GM13977 (cell line): ENCODE data around the gene COX8A.
A peak's percentile ranks its signal among the peaks of the same experiment; 100 is the strongest.
"Not testable (repeated sequence)": the region's sequence is repeated elsewhere in the genome, so short reads cannot be mapped to it uniquely, and the experiment has no call there.

Experiments used
- DNase-seq: peaks from one replicate; pipeline ENCODE4 v3.0.0; 2012; ENCODE audit warnings: low spot score
- in situ Hi-C: fragments of 300-500 bp; cut with MboI; formaldehyde crosslinking; loops from one replicate; pipeline ENCODE4 v1.12.0; 2022; ENCODE audit warnings: low sequenced_read_pairs, low pct_unique_long_range_greater_than_20kb, mixed read lengths, inconsistent platforms; ENCODE audit not compliant: unreplicated experiment
- TF ChIP-seq, protein P1 (sequence below): IDR thresholded peaks from 2 replicates; pipeline ENCODE4 v1.5.1; 2012; ENCODE audit warnings: mild to moderate bottlenecking, control low read depth; ENCODE audit not compliant: insufficient read depth; ENCODE audit errors: extremely low read depth, missing control alignments

The COX8A gene

DNA sequence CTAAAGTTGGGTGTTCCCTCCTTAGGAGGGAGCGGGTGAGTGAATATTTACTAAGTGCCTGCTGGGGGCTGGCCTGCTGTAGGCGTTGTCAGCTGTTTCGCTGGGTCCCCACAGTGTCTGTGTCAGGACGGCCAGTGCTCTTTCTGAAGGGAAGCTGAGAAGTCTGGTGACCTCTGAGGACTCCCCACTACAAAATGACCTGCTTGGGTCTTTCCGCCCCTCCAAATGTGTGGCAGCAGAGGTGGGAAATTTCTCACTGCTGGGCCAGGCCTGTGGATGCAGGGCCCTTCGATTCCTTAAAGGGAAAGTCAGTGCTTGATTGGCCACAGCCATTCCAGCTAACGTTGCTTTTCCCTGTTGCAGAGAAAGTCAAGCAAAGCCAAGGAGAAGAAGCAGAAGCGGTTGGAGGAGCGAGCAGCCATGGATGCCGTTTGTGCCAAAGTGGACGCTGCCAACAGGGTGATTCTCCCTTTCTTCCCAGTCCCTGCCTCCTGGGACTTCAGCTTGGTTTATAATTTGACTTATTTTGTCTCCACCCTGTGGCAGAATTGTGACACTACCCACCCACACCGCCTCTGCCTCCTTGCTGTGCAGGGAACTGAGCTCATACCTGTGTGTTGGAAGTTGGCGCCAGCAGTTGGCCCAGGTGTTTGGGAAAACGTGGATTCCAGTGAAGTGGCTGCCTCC is 28.8 kb upstream of the COX8A start:
- TF ChIP-seq, protein P1, sequence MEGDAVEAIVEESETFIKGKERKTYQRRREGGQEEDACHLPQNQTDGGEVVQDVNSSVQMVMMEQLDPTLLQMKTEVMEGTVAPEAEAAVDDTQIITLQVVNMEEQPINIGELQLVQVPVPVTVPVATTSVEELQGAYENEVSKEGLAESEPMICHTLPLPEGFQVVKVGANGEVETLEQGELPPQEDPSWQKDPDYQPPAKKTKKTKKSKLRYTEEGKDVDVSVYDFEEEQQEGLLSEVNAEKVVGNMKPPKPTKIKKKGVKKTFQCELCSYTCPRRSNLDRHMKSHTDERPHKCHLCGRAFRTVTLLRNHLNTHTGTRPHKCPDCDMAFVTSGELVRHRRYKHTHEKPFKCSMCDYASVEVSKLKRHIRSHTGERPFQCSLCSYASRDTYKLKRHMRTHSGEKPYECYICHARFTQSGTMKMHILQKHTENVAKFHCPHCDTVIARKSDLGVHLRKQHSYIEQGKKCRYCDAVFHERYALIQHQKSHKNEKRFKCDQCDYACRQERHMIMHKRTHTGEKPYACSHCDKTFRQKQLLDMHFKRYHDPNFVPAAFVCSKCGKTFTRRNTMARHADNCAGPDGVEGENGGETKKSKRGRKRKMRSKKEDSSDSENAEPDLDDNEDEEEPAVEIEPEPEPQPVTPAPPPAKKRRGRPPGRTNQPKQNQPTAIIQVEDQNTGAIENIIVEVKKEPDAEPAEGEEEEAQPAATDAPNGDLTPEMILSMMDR, result peak; percentile 68
- DNase-seq, result peak; percentile 58
- in situ Hi-C loops, result loop anchor here (10.0 kb wide), 1 partner anchor 111 kb away; the partner anchor contains the start of gene MARK2

DNA sequence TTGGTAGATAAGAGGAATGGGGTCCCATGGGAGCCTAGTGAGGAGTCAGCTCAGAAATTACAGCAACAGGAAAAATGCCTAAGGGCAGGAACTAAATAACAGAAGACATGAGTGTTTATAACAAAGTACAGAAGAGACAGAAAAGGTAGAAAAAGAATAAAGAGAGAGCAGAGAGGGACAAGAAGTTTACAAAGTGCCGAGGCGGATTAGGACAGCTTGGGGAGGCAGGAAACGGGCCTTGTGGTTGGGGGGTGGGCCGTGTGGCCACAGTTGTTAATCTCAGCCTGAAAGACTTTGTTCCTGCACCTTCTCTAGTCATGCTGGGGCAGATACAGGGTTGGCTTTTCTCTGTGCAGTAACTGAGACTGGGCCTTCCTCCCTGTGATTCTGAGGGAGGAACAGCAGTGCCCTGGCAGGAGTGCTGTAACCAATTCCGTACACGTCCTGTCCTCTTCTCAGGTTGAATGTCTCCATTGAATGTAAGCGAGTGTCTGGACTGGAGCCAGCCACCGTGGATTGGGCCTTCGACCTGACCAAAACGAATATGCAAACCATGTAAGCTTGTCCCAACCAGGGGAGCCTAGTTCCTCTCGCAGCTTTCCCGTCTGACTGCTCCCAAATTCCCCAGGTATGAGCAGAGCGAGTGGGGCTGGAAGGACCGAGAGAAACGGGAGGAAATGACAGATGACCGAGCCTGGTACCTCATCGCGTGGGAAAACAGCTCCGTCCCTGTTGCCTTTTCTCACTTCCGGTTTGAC is 22.5 kb upstream of the COX8A start:
- in situ Hi-C loops, result no loop called here
- DNase-seq, result peak; percentile 69
- TF ChIP-seq, protein P1, result no peak

DNA sequence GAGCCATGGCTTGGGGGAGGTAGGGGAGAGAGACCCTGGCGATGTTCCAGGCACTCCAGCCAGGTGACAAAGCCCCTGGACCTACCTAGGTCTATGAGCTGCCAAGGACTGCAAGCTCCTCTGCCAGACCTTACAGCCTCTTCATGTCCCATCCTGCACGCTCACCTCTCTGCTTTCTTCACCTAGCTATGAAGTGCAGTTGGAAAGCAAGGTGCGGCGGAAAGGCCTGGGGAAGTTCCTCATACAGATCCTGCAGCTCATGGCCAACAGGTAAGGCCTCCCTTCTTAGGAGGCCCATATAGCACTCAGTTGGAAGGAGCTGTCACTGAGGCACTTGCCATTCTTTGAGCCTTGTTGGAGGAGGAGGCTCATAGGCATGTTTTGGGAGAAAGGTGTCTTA is 21.9 kb upstream of the COX8A start:
- no peak for DNase-seq
- in situ Hi-C loops, result no loop called here

DNA sequence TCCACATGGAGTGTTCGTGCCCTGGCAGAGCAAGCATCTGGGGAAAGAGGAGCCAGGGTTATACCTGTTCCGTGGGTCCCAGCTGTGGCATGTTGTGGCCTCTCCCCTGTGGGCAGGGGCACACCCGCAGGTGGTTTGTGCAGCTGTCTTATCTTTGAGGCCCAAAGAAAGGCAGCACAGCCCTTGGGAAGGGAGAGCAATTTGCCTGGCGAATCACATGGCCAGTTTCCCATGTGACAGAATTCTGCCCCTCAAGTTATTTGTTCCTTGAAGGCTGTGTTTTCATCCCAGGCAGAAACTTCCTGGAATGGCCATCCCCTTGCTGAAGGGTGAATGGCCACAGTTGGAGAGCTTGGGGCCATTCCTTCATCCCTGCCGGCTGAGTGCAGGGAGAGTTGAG is 16.4 kb upstream of the COX8A start:
- TF ChIP-seq, protein P1, result no peak
- in situ Hi-C loops, result no loop called here
- DNase-seq, result no peak

More for the DNA sequence above, 21.9 kb upstream of the COX8A start:
- TF ChIP-seq, protein P1, result no peak

DNA sequence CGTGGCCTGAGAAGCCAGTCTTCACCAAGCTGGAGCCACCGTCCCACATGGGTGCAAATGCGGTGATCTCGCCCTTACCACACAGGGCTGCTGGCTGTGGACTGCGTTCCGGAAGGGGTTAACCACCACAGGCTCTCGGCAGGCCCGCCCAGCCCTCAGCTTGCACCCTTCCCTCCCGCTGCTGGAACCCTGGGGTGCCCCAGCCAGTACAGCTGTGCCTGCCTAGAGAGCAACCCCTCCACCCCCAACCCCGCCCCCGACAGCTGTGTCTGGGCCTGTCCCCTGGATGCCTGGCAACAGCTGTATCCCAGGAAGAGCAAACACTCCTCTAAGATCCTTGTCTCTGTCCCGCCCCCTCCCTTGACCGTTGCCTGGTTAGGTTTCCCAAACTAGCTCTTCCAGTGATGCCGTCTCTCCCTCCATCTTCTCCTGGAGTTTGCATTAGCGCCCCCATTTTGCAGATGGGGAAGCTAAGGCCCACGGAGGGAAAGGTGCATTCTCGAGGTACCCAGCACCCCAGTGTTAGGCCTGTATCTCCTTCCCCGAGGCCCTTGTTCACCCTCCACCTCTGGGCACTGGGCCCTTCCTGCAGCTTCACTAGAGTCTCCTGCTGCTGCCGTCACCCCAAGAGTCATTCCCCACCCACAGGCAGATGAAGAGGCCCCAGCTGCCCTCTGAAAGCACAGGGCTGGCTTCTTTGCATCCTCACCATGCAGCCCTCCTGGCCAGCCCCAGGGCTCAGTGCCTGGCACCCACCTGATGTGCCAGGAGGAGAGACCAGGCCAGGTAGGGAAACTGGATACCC is 12.6 kb upstream of the COX8A start:
- no peak for DNase-seq
- in situ Hi-C loops, result no loop called here
- TF ChIP-seq, protein P1, result no peak

DNA sequence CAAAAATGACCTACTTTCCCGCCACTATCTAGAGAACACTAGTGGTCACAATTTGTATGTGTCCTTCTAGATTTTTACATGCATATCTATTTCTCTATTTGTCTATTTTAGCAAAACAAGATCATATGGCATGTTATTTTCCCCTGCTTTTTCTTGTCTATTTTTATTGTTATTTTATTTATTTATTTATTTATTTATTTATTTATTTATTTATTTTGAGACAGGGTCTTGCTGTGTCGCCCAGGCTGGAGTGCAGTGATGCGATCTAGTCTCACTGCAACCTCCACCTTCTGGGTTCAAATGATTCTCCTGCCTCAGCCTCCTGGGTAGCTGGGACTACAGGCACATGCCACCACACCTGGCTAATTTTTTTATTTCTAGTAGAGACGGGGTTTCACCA is 10.5 kb upstream of the COX8A start:
- in situ Hi-C loops, DNase-seq: not testable (repeated sequence)
